Activated CD8-positive, alpha-beta memory T cell treated with anti-CD3 and anti-CD28 coated beads, Interleukin-2, amount 50 U/mL, for 1 hour (primary cell): ENCODE data around the gene HLCS.

Experiments
- DNase-seq: peaks from one replicate; pipeline ENCODE4 v3.0.0-alpha.2; 2020; ENCODE audit errors: extremely low read depth

The HLCS gene

GRCh38 chr21:36915014-36915695 is 51.3 kb downstream of the HLCS start:
- no peak for DNase-seq

- DNase-seq, result no peak
Observed at GRCh38 chr21:36914244-36915013, 52.0 kb downstream of the HLCS start.

- DNase-seq, result no peak
Observed at GRCh38 chr21:36913247-36914169, 53.0 kb downstream of the HLCS start.

- DNase-seq, result no peak
Observed at GRCh38 chr21:36910581-36911307, 55.7 kb downstream of the HLCS start.

- no peak for DNase-seq
Observed at GRCh38 chr21:36909901-36910561, 56.4 kb downstream of the HLCS start.

GRCh38 chr21:36909423-36909822 is 57.0 kb downstream of the HLCS start:
- no peak for DNase-seq

- no peak for DNase-seq
Observed at GRCh38 chr21:36908260-36908908, 58.1 kb downstream of the HLCS start.

GRCh38 chr21:36904093-36904666 is 62.3 kb downstream of the HLCS start:
- DNase-seq, result no peak

- DNase-seq, result no peak
Observed at GRCh38 chr21:36902793-36903192, 63.7 kb downstream of the HLCS start.

GRCh38 chr21:36902331-36902730 is 64.1 kb downstream of the HLCS start:
- no peak for DNase-seq

- no peak for DNase-seq
Observed at GRCh38 chr21:36901575-36901974, 64.9 kb downstream of the HLCS start.

GRCh38 chr21:36893581-36893980 is 72.9 kb downstream of the HLCS start:
- DNase-seq, result no peak

GRCh38 chr21:36892201-36892600 is 74.3 kb downstream of the HLCS start:
- DNase-seq, result no peak

GRCh38 chr21:36891692-36892091 is 74.8 kb downstream of the HLCS start:
- DNase-seq, result no peak

- no peak for DNase-seq
Observed at GRCh38 chr21:36891121-36891520, 75.3 kb downstream of the HLCS start.

- no peak for DNase-seq
Observed at GRCh38 chr21:36890086-36890485, 76.4 kb downstream of the HLCS start.

GRCh38 chr21:36889401-36889800 is 77.1 kb downstream of the HLCS start:
- DNase-seq, result no peak

GRCh38 chr21:36888466-36888865 is 78.0 kb downstream of the HLCS start:
- DNase-seq, result no peak

- no peak for DNase-seq
Observed at GRCh38 chr21:36887963-36888362, 78.5 kb downstream of the HLCS start.
